ENCODE measurements around the gene SLC6A8.
A peak's percentile ranks its signal among the peaks of the same experiment; 100 is the strongest.
"Not testable (repeated sequence)": the region's sequence is repeated elsewhere in the genome, so short reads cannot be mapped to it uniquely, and the experiment has no call there.

The SLC6A8 gene

DNA sequence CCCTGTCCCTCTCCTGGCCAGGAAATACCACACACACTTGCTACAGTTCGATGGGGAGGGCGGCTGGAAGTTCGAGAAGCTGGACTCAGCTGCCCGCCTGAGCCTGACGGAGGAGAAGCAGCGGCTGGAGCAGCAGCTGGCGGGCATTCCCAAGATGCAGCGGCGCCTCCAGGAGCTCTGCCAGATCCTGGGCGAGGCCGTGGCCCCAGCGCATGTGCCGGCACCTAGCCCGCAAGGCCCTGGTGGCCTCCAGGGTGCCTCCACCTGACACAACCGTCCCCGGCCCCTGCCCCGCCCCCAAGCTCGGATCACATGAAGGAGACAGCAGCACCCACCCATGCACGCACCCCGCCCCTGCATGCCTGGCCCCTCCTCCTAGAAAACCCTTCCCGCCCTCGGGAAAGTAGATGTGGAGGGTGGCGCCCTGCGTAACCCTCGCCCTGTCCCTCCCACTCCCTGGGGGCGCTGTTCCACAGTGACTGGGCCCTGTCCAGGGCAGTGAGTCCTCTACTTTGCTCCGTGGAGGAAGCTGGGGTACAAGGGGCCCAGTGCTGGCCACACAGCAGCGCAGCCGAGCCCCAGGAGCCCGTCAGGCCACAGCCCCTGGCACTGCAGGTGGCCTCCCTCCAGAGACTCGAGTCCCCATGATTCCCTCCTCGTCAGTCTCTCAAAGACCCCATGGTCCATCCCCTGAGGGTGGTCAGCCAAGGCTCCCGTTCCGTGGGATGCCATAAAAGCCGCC is 55.9 kb downstream of the SLC6A8 start:
- no CpG with 5 or more reads among the region's 35 CpGs for WGBS, 2 donors (ENCODE audit: extremely low coverage in 2 of 2, insufficient read length in 2 of 2, insufficient replicate concordance in 1 of 2)
- H2BK12ac ChIP-seq (ENCODE audit: low read length); H3K36me3 ChIP-seq (replicated peaks in 1 of 2; ENCODE audit: control insufficient read depth in 2 of 2, insufficient read depth in 2 of 2, low read length in 2 of 2); H2AK5ac ChIP-seq (ENCODE audit: low read depth, low read length); H3K9me3 ChIP-seq (replicated peaks in 1 of 2; ENCODE audit: control insufficient read depth in 2 of 2, insufficient read depth in 1 of 2, low read depth in 1 of 2, low read length in 2 of 2); H2AFZ ChIP-seq (ENCODE audit: low read length); H2BK120ac ChIP-seq (ENCODE audit: low read depth, low read length); H4K8ac ChIP-seq (ENCODE audit: low read depth, low read length); H4K91ac ChIP-seq (ENCODE audit: low read depth, low read length, poor library complexity); H3K4me3 ChIP-seq (ENCODE audit: low read length in 2 of 2); DNase-seq (ENCODE audit: low spot score); H3K4ac ChIP-seq (ENCODE audit: low read length); H3K27me3 ChIP-seq (ENCODE audit: control insufficient read depth in 3 of 3, insufficient read depth in 3 of 3, low read depth in 1 of 3, low read length in 3 of 3); H3K4me1 ChIP-seq (ENCODE audit: control insufficient read depth in 2 of 2, insufficient read depth in 1 of 2, low read depth in 1 of 2, low read length in 2 of 2); H2BK5ac ChIP-seq (ENCODE audit: low read length); H3K23ac ChIP-seq (ENCODE audit: low read depth, low read length, poor library complexity); H3K79me1 ChIP-seq (ENCODE audit: low read depth, low read length); H3K27ac ChIP-seq (replicated peaks; ENCODE audit: low read length); H3K14ac ChIP-seq (ENCODE audit: low read length): not testable (repeated sequence)
- H3K9ac ChIP-seq (ENCODE audit: low read depth, low read length, poor library complexity) = peak overlapping the region; percentile 30
- H3K4me2 ChIP-seq (ENCODE audit: insufficient read depth, low read length, poor library complexity, severe bottlenecking) = peak overlapping the region; percentile 45
- H2BK15ac ChIP-seq (ENCODE audit: low read length) = peak overlapping the region; percentile 49
- H3K18ac ChIP-seq (ENCODE audit: low read length) = peak overlapping the region; percentile 57

DNA sequence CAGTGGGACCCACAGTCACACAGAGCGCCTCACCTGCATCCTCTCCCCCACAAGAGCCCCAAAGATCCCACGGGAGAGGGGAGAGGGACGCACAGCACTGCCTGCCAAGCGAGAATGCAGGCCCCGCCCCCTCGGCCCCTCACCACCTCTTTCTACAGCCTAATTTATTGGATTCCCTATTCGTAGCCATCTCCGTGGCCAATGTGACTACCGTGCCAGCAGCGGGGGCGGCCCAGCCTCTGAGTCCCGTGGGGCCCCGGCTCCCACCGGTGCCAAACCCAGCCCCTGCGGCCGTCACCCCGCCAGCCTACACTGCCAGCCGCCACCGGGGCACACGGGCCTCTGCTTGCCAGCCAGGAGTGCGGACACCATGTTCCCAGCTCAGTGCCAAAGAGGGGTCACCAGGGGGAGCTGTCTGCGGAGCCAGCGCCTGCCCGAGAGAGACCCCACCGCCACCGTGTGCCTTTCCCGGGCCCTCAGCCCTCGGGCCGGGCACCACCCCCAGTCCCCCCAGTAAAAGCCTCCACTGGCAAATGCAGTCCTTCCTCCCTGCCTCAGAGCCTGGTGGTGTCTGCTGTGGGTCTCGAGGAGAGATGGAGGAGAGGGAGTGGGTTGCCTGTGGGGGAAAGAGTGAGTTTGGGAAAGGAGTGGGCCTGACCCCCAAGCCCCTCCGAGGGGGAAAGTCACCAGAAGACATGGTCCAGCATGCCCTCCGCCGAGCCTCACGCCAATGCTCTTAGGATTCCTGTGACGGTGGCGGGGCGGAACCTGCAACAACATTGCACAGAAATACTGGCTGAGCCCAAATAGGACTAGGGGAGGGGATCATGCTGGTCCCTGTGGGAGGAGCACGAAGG is 56.7 kb downstream of the SLC6A8 start:
- no peak overlapping the region for H3K27ac ChIP-seq (replicated peaks; ENCODE audit: low read length)
- DNase-seq (ENCODE audit: low spot score) = no peak
- H4K8ac ChIP-seq (ENCODE audit: low read depth, low read length) = no peak overlapping the region
- H3K9ac ChIP-seq (ENCODE audit: low read depth, low read length, poor library complexity) = peak overlapping the region; percentile 30
- no peaks in the 10 kb centered on the region for H3K79me1 ChIP-seq (ENCODE audit: low read depth, low read length)
- WGBS, 2 donors (ENCODE audit: extremely low coverage in 2 of 2, insufficient read length in 2 of 2, insufficient replicate concordance in 1 of 2) = no CpG with 5 or more reads among the region's 38 CpGs
- no peak overlapping the region for H3K4ac ChIP-seq (ENCODE audit: low read length)
- H3K27me3 ChIP-seq (ENCODE audit: control insufficient read depth in 3 of 3, insufficient read depth in 3 of 3, low read depth in 1 of 3, low read length in 3 of 3) = no peaks in the 10 kb centered on the region
- H3K23ac ChIP-seq (ENCODE audit: low read depth, low read length, poor library complexity) = no peak overlapping the region
- H3K4me2 ChIP-seq (ENCODE audit: insufficient read depth, low read length, poor library complexity, severe bottlenecking) = peak overlapping the region; percentile 45
- H2BK120ac ChIP-seq (ENCODE audit: low read depth, low read length) = no peak overlapping the region
- peak overlapping the region; percentile 57 for H3K18ac ChIP-seq (ENCODE audit: low read length)
- H3K4me1 ChIP-seq (ENCODE audit: control insufficient read depth in 2 of 2, insufficient read depth in 1 of 2, low read depth in 1 of 2, low read length in 2 of 2) = no peaks in the 10 kb centered on the region
- H3K14ac ChIP-seq (ENCODE audit: low read length) = no peak overlapping the region
- no peak overlapping the region for H2AFZ ChIP-seq (ENCODE audit: low read length)
- H2BK5ac ChIP-seq (ENCODE audit: low read length) = no peak overlapping the region
- H3K36me3 ChIP-seq (replicated peaks in 1 of 2; ENCODE audit: control insufficient read depth in 2 of 2, insufficient read depth in 2 of 2, low read length in 2 of 2) = no peaks in the 10 kb centered on the region
- no peak overlapping the region for H2BK15ac ChIP-seq (ENCODE audit: low read length)
- no peaks in the 10 kb centered on the region for H3K9me3 ChIP-seq (replicated peaks in 1 of 2; ENCODE audit: control insufficient read depth in 2 of 2, insufficient read depth in 1 of 2, low read depth in 1 of 2, low read length in 2 of 2)
- no peak overlapping the region for H4K91ac ChIP-seq (ENCODE audit: low read depth, low read length, poor library complexity)
- H3K4me3 ChIP-seq (ENCODE audit: low read length in 2 of 2) = no peak overlapping the region
- no peak overlapping the region for H2BK12ac ChIP-seq (ENCODE audit: low read length)
- no peak overlapping the region for H2AK5ac ChIP-seq (ENCODE audit: low read depth, low read length)

DNA sequence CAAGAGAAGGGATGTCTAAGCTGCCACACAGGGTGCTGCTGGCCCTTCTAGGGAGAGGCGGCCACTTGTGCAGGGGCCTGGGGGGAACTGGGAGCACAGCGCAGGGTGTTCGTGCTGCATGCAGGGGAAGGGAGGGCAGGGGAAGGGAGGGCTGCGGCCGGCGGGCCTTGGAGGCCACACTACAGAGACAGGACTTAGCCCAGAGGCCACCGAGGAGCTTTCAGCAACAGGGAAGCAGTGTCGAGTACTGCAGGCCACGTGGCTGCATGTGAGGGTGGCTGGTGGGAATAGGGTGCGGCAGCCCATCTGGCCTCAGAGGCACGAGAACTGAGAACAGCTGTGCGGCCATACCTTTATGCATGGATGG is 57.3 kb downstream of the SLC6A8 start:
- not testable (repeated sequence) for H3K9ac ChIP-seq (ENCODE audit: low read depth, low read length, poor library complexity); H2BK15ac ChIP-seq (ENCODE audit: low read length); H3K4me3 ChIP-seq (ENCODE audit: low read length in 2 of 2); H2AFZ ChIP-seq (ENCODE audit: low read length); H3K14ac ChIP-seq (ENCODE audit: low read length); H3K9me3 ChIP-seq (replicated peaks in 1 of 2; ENCODE audit: control insufficient read depth in 2 of 2, insufficient read depth in 1 of 2, low read depth in 1 of 2, low read length in 2 of 2); H2BK5ac ChIP-seq (ENCODE audit: low read length); H3K4me2 ChIP-seq (ENCODE audit: insufficient read depth, low read length, poor library complexity, severe bottlenecking); H4K8ac ChIP-seq (ENCODE audit: low read depth, low read length); H3K4ac ChIP-seq (ENCODE audit: low read length); H3K27ac ChIP-seq (replicated peaks; ENCODE audit: low read length); H3K36me3 ChIP-seq (replicated peaks in 1 of 2; ENCODE audit: control insufficient read depth in 2 of 2, insufficient read depth in 2 of 2, low read length in 2 of 2); H3K79me1 ChIP-seq (ENCODE audit: low read depth, low read length); H3K4me1 ChIP-seq (ENCODE audit: control insufficient read depth in 2 of 2, insufficient read depth in 1 of 2, low read depth in 1 of 2, low read length in 2 of 2); H2BK120ac ChIP-seq (ENCODE audit: low read depth, low read length); H3K18ac ChIP-seq (ENCODE audit: low read length); H4K91ac ChIP-seq (ENCODE audit: low read depth, low read length, poor library complexity); H2BK12ac ChIP-seq (ENCODE audit: low read length); H3K27me3 ChIP-seq (ENCODE audit: control insufficient read depth in 3 of 3, insufficient read depth in 3 of 3, low read depth in 1 of 3, low read length in 3 of 3); H2AK5ac ChIP-seq (ENCODE audit: low read depth, low read length); H3K23ac ChIP-seq (ENCODE audit: low read depth, low read length, poor library complexity); DNase-seq (ENCODE audit: low spot score)
- no CpG with 5 or more reads among the region's 12 CpGs for WGBS, 2 donors (ENCODE audit: extremely low coverage in 2 of 2, insufficient read length in 2 of 2, insufficient replicate concordance in 1 of 2)
